B cell (primary cell): Measurements from ENCODE around the gene ABTB2. TPM values are rescaled to one million over a fixed set of nuclear protein-coding genes. Genes with fewer than 3 reads are reported as not detected.

Experiments
- ATAC-seq: fragments of 200-7000 bp; cut with Tn5 transposase; one replicate; pipeline ENCODE4 v1.10.0; 2021; ENCODE audit warnings: low read depth, mild to moderate bottlenecking, moderate number of reproducible peaks, moderate library complexity
- CTCF ChIA-PET: fragments of 350-600 bp; sonication (Branson Sonifier 250); formaldehyde crosslinking; loops from one replicate; lab custom pipeline; 2021; ENCODE audit warnings: antibody characterized with exemption, inconsistent platforms; lab: Charles Lee
- POLR2A ChIA-PET: fragments of 350-600 bp; sonication (Branson Sonifier 250); formaldehyde crosslinking; loops from one replicate; lab custom pipeline; 2021; ENCODE audit warnings: antibody characterized with exemption; lab: Charles Lee
- DNase-seq: peaks from one replicate; pipeline ENCODE4 v3.0.0; 2013
- H2AFZ ChIP-seq: 2 replicates; pipeline ENCODE4 v1.6.1; 2012; ENCODE audit warnings: mild to moderate bottlenecking, low read depth, low read length; ENCODE audit not compliant: insufficient read depth, poor library complexity, severe bottlenecking
- H3K27ac ChIP-seq, 2 donors: 1 replicate in 1 of 2; 2 replicates in 1 of 2; pipeline ENCODE4 v1.5.1; 2012 to 2013; ENCODE audit warnings: low read length in 2 of 2, mild to moderate bottlenecking in 2 of 2, moderate library complexity in 1 of 2
- H3K27me3 ChIP-seq, 4 experiments: fragments of 200-600 bp in 1 of 4; sonication (generic) in 1 of 4; replicated peaks in 1 of 4; 1 replicate in 2 of 4; 2 replicates in 2 of 4; pipeline versions ENCODE4 v1.6.1 to v1.7.0; 2013 to 2016; ENCODE audit warnings: low read length in 3 of 4, mild to moderate bottlenecking in 2 of 4, mixed read lengths in 1 of 4, moderate library complexity in 1 of 4; ENCODE audit not compliant: insufficient read depth in 4 of 4, control insufficient read depth in 3 of 4; ENCODE audit errors: control extremely low read depth in 1 of 4
- H3K36me3 ChIP-seq, 2 experiments: replicated peaks in 1 of 2; 1 replicate in 1 of 2; 2 replicates in 1 of 2; pipeline versions ENCODE4 v1.6.1 to v1.7.1; 2013; ENCODE audit warnings: low read length in 1 of 2; ENCODE audit not compliant: insufficient read depth in 2 of 2, control insufficient read depth in 1 of 2; ENCODE audit errors: control extremely low read depth in 1 of 2, extremely low read depth in 1 of 2
- H3K4me1 ChIP-seq, 2 donors: fragments of 200-600 bp in 1 of 2; sonication (generic) in 1 of 2; 1 replicate in 1 of 2; 2 replicates in 1 of 2; pipeline versions ENCODE4 v1.5.1 to v1.6.1; 2013 to 2017; ENCODE audit warnings: low read length in 2 of 2; ENCODE audit not compliant: control insufficient read depth in 2 of 2, insufficient read depth in 2 of 2
- H3K4me2 ChIP-seq: replicated peaks from 2 replicates; pipeline ENCODE3; 2012; ENCODE audit warnings: mild to moderate bottlenecking, low read depth, low read length; ENCODE audit not compliant: poor library complexity, severe bottlenecking
- H3K4me3 ChIP-seq, 5 experiments: fragments of 200-600 bp in 1 of 5; sonication (generic) in 1 of 5; 1 replicate in 3 of 5; 2 replicates in 2 of 5; pipeline versions ENCODE4 v1.5.1 to v1.7.0; 2011 to 2016; ENCODE audit warnings: low read length in 4 of 5, mild to moderate bottlenecking in 4 of 5, low read depth in 2 of 5, control low read depth in 1 of 5, moderate library complexity in 1 of 5; ENCODE audit not compliant: insufficient read depth in 1 of 5; ENCODE audit errors: control extremely low read depth in 1 of 5, extremely low read depth in 1 of 5
- H3K79me2 ChIP-seq: fragments of 200-600 bp; sonication (generic); one replicate; pipeline ENCODE4 v1.6.0; 2016; ENCODE audit warnings: low read length; ENCODE audit not compliant: control insufficient read depth, insufficient read depth
- H3K9ac ChIP-seq: fragments of 200-600 bp; sonication (generic); 2 replicates; pipeline ENCODE4 v1.6.1; 2017; ENCODE audit warnings: mild to moderate bottlenecking, low read length, moderate library complexity
- H3K9me3 ChIP-seq, 3 donors: one replicate each; pipeline versions ENCODE4 v1.6.1 to v1.7.1; 2013; ENCODE audit warnings: low read length in 2 of 3; ENCODE audit not compliant: control insufficient read depth in 2 of 3, insufficient read depth in 1 of 3; ENCODE audit errors: control extremely low read depth in 1 of 3
- H4K20me1 ChIP-seq: 2 replicates; pipeline ENCODE4 v1.6.0; 2012; ENCODE audit warnings: mild to moderate bottlenecking, low read length; ENCODE audit not compliant: insufficient read depth, control insufficient read depth, poor library complexity, severe bottlenecking
- H3K27ac Mint-ChIP-seq: one replicate; pipeline ENCODE4 v1.8.0; 2021; ENCODE audit warnings: mixed read lengths
- H3K27me3 Mint-ChIP-seq: one replicate; pipeline ENCODE4 v1.8.0; 2021; ENCODE audit warnings: mixed read lengths
- H3K4me1 Mint-ChIP-seq: one replicate; pipeline ENCODE4 v1.8.0; 2021; ENCODE audit warnings: mixed read lengths
- H3K4me3 Mint-ChIP-seq: one replicate; pipeline ENCODE4 v1.8.0; 2021; ENCODE audit warnings: mixed read lengths
- H3K9me3 Mint-ChIP-seq: one replicate; pipeline ENCODE4 v1.8.0; 2022; ENCODE audit warnings: mixed read lengths; ENCODE audit not compliant: insufficient read depth
- CTCF ChIP-seq: fragments of 200-600 bp; IDR thresholded peaks from one replicate; pipeline ENCODE4 v1.8.0; 2022; ENCODE audit warnings: antibody characterized with exemption, mild to moderate bottlenecking
- EZH2 ChIP-seq: IDR thresholded peaks from 2 replicates; pipeline ENCODE4 v1.6.1; 2012; ENCODE audit warnings: borderline replicate concordance, low read depth, mild to moderate bottlenecking, moderate library complexity, low read length; ENCODE audit not compliant: insufficient read depth, poor library complexity, severe bottlenecking
- WGBS: methylation state at CpG from one replicate; pipeline ENCODE4 v1.1.5; 2013; ENCODE audit warnings: missing lambda C conversion rate; ENCODE audit not compliant: insufficient coverage; 5-methylcytosine and 5-hydroxymethylcytosine counted together
- intact Hi-C: fragments of 100-400 bp; cut with micrococcal nuclease; formaldehyde crosslinking; loops from one replicate; pipeline ENCODE4 v1.10.0; 2022
- polyA plus RNA-seq: library from polyadenylated mRNA; depleted of rRNA; stranded (reverse); fragments of >200 nt; gene quantifications from 2 replicates; pipeline ENCODE4 v1.2.3, GENCODE V29; 2012
- total RNA-seq, 2 donors: library from RNA; stranded (reverse); fragments of 120-200 nt in 1 of 2; gene quantifications; 1 replicate in 1 of 2; 2 replicates in 1 of 2; pipeline versions ENCODE4 v1.2.3 to v1.2.4, GENCODE V29; 2013 to 2022

Gene ABTB2
- total and polyA plus RNA-seq, 2 donors (not counting 1 experiment from before 2014, with no cell fraction given), result 0.30 to 5.9 TPM

- WGBS, result 58% methylated on average over 5 of the region's 6 CpGs
- Mint-ChIP-seq H3K27me3 (no peaks in the 10 kb centered on the region), H3K27ac (no peak overlapping the region), H3K4me3 (no peak overlapping the region), H3K4me1 (no peaks in the 10 kb centered on the region), H3K9me3 (no peaks in the 10 kb centered on the region)
- H3K27me3 ChIP-seq, result no peaks in the 10 kb centered on the region
- no peak overlapping the region for H2AFZ ChIP-seq
- ChIA-PET CTCF (interaction anchor here (1.2 kb wide), 1 partner anchor 19 kb away, joined by 3 read pairs; no protein-coding TSS in a partner anchor), POLR2A (no interaction called here)
- no peaks in the 10 kb centered on the region for H3K9me3 ChIP-seq
- H3K27ac ChIP-seq, result no peak overlapping the region
- H3K4me2 ChIP-seq, result no peak overlapping the region
- no peaks in the 10 kb centered on the region for H3K36me3 ChIP-seq
- ATAC-seq (no peak), DNase-seq (no peak)
- no peaks in the 10 kb centered on the region for H3K4me1 ChIP-seq
- intact Hi-C loops, result no loop called here
- no peak overlapping the region for H3K9ac ChIP-seq
- H3K79me2 ChIP-seq, result no peaks in the 10 kb centered on the region
- no peak overlapping the region for H3K4me3 ChIP-seq
- no peaks in the 10 kb centered on the region for H4K20me1 ChIP-seq
- no peak for TF ChIP-seq CTCF
- TF ChIP-seq EZH2, result no peak
These were observed 15.8 kb downstream of the ABTB2 start for GRCh38 chr11:34341931-34342533.

- Histone ChIP-seq H3K27me3 (no peaks in the 10 kb centered on the region), H3K27ac (no peak overlapping the region), H3K4me2 (no peak overlapping the region), H3K4me3 (no peak overlapping the region), H2AFZ (no peak overlapping the region), H3K4me1 (no peaks in the 10 kb centered on the region), H3K79me2 (no peaks in the 10 kb centered on the region), H3K9ac (no peak overlapping the region), H3K9me3 (no peaks in the 10 kb centered on the region), H3K36me3 (no peaks in the 10 kb centered on the region), H4K20me1 (no peaks in the 10 kb centered on the region)
- DNase-seq, result no peak
- no peak for TF ChIP-seq EZH2
- TF ChIP-seq CTCF, result no peak
- POLR2A ChIA-PET, result no interaction called here
- CTCF ChIA-PET, result interaction anchor here (1.1 kb wide), 1 partner anchor 21 kb away, joined by 3 read pairs; no protein-coding TSS in a partner anchor
- 100% methylated on average over 3 of the region's 3 CpGs for WGBS
- H3K4me3 Mint-ChIP-seq, result no peak overlapping the region
- ATAC-seq, result no peak
- no peaks in the 10 kb centered on the region for H3K27me3 Mint-ChIP-seq
- H3K9me3 Mint-ChIP-seq, result no peaks in the 10 kb centered on the region
- no peaks in the 10 kb centered on the region for H3K4me1 Mint-ChIP-seq
- intact Hi-C loops, result no loop called here
- no peak overlapping the region for H3K27ac Mint-ChIP-seq
These were observed 16.7 kb downstream of the ABTB2 start for GRCh38 chr11:34341096-34341495.
